Stimulated activated CD8-positive, alpha-beta memory T cell treated with anti-CD3 and anti-CD28 coated beads, Interleukin-12 subunit alpha, Interleukin-12 subunit beta, amount 100 ng/mL, for 4 hours (primary cell): ENCODE data around the gene CTNNA2.
"Not testable (repeated sequence)": the region's sequence is repeated elsewhere in the genome, so short reads cannot be mapped to it uniquely, and the experiment has no call there.

Source experiments
- DNase-seq: peaks from one replicate; pipeline ENCODE4 v3.0.0-alpha.2; 2020; ENCODE audit warnings: low read depth

CTNNA2 gene

GRCh38 chr2:80028584-80028983 is 515.7 kb downstream of the CTNNA2 start:
- DNase-seq = no peak

GRCh38 chr2:80030135-80030534 is 517.3 kb downstream of the CTNNA2 start:
- no peak for DNase-seq

DNA sequence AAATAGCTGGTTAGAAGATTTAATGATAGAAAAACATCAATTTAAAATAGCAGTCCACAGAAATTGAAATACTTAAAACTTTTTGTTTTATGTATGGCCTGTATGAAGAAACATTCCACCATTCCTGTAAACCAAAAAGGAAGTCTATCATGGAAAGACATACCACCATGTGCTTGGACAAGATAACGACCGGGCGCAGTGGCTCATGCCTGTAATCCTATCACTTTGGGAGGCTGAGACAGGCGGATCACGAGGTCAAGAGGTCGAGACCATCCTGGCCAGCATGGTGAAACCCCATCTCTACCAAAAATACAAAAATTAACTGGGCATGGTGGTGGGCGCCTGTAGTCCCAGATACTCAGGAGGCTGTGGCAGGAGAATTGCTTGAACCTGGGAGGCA is 519.8 kb downstream of the CTNNA2 start:
- DNase-seq = not testable (repeated sequence)

DNA sequence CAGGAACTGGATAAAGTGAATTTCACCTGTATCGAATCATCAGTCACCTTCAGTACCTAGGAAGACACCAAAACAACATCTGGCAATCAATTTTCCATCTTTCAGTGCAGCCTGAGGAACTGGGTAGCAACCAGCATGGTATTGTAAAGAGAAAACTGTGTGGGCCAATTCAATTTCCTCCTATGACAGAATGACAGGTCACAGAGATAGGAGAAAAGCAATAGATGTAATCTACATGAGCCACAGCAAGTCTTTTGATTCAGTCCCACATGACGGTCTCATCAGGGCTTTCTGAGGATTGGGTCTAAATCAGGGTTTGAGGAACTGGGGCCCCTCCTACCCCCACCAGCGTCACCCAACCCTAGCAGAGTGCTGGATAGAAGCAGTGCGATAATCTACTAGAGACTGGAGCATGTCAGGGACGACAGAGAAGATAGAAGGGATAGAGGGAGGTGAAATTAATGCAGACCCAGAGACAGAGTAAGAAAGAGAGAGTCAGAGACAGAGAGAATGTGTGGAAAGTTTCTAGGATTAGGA is 523.0 kb downstream of the CTNNA2 start:
- no peak for DNase-seq

- DNase-seq = no peak
Measured at GRCh38 chr2:80037310-80037709, 524.5 kb downstream of the CTNNA2 start.

GRCh38 chr2:80040226-80040625 is 527.4 kb downstream of the CTNNA2 start:
- no peak for DNase-seq

DNA sequence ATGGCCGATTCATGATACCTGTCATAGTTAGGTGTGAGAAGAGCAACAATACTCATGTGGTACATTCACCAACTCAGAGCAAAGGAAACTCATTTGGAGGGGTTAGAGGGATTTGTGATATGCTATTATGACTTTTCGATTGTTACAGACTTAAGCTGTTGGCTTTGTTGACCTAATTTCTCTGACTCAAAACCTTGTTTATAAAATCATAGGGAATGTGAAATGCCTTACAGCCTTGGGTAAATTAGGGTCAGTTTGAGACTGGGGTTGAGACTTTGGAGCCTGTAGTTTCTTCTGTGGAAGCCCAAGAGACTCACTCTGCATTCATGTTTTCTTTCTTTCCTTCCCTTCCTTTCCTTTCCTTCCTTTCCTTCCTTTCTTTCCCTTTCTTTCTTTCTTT is 529.8 kb downstream of the CTNNA2 start:
- no peak for DNase-seq

- no peak for DNase-seq
Measured at GRCh38 chr2:80048296-80048695, 535.4 kb downstream of the CTNNA2 start.

GRCh38 chr2:80050246-80050645 is 537.4 kb downstream of the CTNNA2 start:
- DNase-seq = no peak

DNA sequence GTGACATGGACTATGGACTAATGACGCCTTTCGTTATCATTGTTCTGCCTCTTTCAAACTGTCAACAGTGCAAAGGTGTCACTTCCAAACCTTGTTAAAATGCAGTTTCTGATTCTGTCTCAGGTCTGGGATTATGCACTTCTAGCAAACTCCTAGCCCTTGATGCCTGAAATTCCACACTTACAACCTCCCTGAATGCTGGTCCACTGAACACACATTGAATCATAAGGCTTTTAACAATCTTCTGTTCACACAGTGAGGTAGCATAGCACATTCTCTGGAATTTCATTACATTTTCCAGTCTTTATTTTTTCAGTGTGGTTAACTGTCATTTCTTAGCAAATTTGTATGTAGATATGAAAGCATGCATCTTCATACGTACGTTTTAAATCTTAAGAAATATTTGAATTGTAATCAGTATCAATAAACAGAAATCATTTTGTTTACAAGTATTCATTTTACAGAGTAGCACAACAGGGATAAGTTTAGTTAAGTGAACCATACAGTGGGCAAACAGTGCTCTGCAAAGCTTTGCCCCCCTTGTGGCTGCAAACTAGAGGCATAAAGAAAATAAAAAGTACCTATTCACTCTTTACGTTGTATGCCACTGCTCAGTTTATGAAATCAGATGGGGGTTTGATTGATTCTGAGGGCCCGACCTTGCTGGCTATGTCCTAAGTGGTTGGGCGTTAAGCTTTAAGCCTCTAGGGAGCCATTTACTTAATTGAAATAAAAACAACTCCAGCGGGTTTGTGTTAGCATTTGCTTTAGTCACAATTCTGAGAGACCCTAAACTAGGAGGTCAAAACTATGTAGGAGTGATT is 540.9 kb downstream of the CTNNA2 start:
- DNase-seq = no peak

GRCh38 chr2:80054346-80054675 is 541.5 kb downstream of the CTNNA2 start:
- DNase-seq = no peak

GRCh38 chr2:80057956-80058355 is 545.1 kb downstream of the CTNNA2 start:
- no peak for DNase-seq

GRCh38 chr2:80058562-80058961 is 545.7 kb downstream of the CTNNA2 start:
- DNase-seq = no peak

DNA sequence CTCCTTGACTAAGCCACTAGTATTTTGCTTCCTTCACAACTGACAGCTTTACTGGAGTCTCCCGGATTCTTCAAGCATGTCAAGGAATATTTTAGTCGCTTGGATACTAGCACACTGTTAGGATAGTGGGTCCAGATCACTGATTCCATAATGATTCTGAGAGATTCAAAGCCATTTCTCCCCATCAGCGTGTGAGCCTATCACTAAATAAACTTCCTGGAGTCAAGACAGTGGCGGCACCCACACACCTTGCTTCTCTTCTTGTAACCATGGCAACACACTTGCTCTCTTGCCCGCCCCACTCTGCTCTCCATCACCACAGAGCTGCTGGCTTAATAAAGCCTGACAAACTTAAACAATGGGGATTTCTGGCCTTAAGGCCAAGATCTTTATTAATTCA is 546.6 kb downstream of the CTNNA2 start:
- no peak for DNase-seq

DNA sequence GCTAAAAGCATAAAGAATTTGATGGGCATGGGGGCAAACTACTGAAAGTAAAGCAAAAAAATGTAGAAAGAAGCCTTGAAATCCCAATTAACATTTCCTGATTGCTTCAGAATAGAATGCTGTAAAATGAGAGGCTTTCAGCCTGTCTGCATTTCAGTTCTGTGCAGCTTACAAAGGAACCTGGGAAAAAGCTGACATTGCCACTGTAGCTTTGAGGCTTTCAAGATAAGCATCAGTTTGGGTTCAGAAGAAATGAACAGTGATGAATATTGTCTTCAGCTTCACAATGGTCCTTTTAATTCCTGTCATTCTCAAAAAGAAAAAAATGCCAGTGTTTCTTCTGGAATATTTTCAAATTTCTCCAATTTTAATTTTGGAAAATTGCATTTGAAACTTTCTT is 549.0 kb downstream of the CTNNA2 start:
- no peak for DNase-seq

DNA sequence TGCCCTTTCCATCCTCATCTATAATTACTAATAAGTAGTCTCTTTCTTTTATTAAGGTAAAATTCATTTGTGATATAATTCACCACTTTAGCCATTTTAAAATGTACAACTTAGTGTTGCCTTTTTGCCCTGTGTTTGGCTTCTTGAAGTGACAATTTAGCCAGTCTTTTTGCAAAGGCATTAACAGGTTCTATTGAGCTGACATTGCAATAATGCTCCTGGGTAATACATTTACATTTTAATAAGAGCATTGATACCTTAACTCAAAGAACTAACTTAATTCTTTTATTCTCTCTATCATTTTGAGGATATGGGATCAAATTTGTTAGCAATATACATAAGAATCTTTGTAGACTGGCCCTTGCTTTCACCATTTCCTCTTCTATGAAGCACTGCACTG is 549.4 kb downstream of the CTNNA2 start:
- DNase-seq = no peak

- no peak for DNase-seq
Measured at GRCh38 chr2:80068038-80068731, 555.3 kb downstream of the CTNNA2 start.

DNA sequence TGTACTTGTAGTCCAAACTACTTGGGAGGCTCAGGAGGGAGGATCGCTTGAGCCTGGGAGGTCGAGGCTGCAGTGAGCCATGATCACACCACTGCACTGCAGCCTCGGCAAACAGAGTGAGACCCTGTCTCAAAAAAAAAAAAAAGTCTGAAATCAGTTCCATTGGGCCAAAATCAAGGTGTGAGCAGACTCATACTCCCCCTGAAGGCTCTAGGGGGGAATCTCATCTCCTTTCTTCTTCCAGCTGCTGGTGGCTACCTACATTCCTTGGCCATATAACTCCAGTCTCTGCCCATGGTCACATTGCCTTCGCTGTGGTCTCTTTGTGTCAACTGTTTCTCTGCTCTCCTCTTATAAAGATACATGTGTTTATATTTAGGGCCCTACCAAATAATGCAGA is 557.7 kb downstream of the CTNNA2 start:
- DNase-seq = no peak

DNA sequence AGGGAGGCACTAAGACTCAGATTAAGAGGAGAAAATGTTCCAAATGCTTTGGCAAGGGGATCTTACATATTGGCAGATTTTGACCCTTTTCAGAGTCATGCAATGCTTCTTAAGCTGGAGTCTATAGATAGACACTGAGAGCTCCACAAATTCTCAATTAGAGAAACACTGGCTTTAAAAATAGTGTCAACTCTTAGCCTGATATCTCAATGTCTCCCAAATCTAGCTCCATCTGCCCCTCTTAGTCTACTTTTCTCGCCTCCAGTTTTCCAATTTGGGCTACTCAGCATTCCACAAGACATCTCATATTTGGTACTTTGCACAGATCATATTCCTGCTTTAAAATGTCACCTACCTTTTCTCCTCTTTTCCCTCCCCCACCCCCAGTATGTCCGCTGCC is 559.1 kb downstream of the CTNNA2 start:
- no peak for DNase-seq

- DNase-seq = no peak
Measured at GRCh38 chr2:80073134-80073561, 560.3 kb downstream of the CTNNA2 start.

DNA sequence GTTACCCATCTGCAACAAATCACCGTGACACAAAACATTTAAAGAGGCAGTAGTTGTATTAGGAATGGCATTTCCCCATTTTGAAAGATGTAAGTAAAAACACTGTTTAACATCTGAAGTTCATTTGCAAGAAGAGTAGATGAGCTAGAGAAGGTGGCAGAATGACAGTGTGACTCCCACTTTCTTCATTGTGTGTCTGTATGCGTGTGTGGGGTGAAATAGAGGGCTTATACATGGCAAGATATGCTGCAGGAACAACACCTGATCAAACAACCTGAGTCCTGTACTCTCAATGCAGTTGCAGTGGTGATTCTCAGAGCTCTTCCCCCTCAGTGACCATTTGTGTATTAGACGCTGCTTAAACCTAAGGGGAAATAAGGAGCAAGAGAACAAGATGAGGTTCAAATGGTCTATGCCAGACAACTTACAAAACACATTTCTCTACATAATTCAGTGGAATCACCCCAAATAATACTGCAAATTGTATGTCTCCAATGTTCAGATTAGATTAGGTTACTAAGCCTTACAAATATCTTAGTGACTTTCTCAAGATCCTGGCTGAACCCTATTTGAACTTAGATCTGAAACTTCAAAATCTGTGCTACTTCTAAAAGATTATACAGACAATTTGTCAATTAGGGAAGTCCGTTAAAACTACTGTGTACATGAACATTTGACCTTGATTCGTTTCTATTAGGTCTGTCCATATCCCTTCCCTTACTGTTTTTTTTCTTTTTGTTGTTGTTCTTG is 561.6 kb downstream of the CTNNA2 start:
- no peak for DNase-seq

DNA sequence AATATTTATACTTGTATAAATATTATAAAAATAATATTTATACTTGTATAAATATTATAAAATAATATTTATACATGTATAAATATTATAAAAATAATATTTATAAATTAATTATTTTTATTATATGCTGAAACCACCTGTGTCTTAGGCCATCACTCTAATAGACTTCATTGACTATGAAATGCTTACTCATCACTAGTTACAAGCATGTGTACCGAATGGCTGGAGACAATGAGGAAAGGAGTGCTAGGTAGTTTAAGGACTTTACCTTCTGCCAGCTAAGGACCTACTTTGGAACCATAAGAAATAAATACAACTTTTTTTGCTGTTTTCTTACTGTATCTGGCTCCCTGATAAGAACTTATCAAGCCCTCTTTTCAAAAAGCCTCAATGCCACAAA is 562.9 kb downstream of the CTNNA2 start:
- DNase-seq = no peak
